HepG2 (cell line): ENCODE data around the gene MIR17HG. TPM values are rescaled to one million over a fixed set of nuclear protein-coding genes. Genes with fewer than 3 reads are reported as not detected.

Experiments
- ATAC-seq: fragments of 200-7000 bp; cut with Tn5 transposase; 3 replicates; pipeline ENCODE4 v1.9.1; 2020; ENCODE audit warnings: mild to moderate bottlenecking, moderate library complexity
- BruUV-seq: library from RNA; stranded (reverse); fragments of 400-500 nt; replicated peaks from 2 replicates; lab custom pipeline; 2021; lab: Mats Ljungman, UMichigan
- CTCF ChIA-PET: fragments of 300-600 bp; formaldehyde crosslinking; extraction: SDS; loops from one replicate; lab custom pipeline; 2021; ENCODE audit warnings: low total read pairs, inconsistent platforms, low intra/inter-chr PET ratio; lab: Yijun Ruan, JAX
- POLR2A ChIA-PET: fragments of 350-600 bp; sonication (Branson Sonifier 250); formaldehyde crosslinking; loops from one replicate; lab custom pipeline; 2020; ENCODE audit warnings: antibody characterized with exemption, inconsistent platforms; lab: Yijun Ruan, JAX
- DNase-seq: peaks from one replicate; pipeline ENCODE4 v3.0.0-alpha.2; 2015; ENCODE audit warnings: low spot score
- FAIRE-seq: peaks from 3 replicates; lab custom pipeline; 2011; peaks lifted over from hg19 to GRCh38; lab: Jason Lieb, UNC
- H2AFZ ChIP-seq: one replicate; pipeline ENCODE4 v1.6.1; 2011; ENCODE audit warnings: low read length, inconsistent platforms
- H3K27ac ChIP-seq: fragments of 300-600 bp; 3 replicates; pipeline ENCODE4 v1.8.0; 2011; ENCODE audit warnings: mixed run types, mild to moderate bottlenecking, mixed read lengths, low read length, inconsistent platforms; ENCODE audit not compliant: insufficient read depth; ENCODE audit errors: extremely low read length
- H3K27me3 ChIP-seq, 2 experiments: fragments of 200-600 bp in 1 of 2; 2 replicates in 1 of 2; 3 replicates in 1 of 2; pipeline versions ENCODE4 v1.6.0 to v1.8.0; 2011; ENCODE audit warnings: low read length in 2 of 2, mild to moderate bottlenecking in 2 of 2, moderate library complexity in 2 of 2, inconsistent platforms in 1 of 2; ENCODE audit not compliant: insufficient read depth in 2 of 2, control insufficient read depth in 1 of 2
- H3K36me3 ChIP-seq, 2 experiments: fragments of 200-600 bp in 1 of 2; replicated peaks in 1 of 2; 2 replicates in 1 of 2; 3 replicates in 1 of 2; pipeline versions ENCODE4 v1.5.1 to v1.8.0; 2011; ENCODE audit warnings: low read length in 2 of 2, inconsistent platforms in 1 of 2; ENCODE audit not compliant: insufficient read depth in 2 of 2, control insufficient read depth in 1 of 2
- H3K4me1 ChIP-seq: 2 replicates; pipeline ENCODE4 v1.5.1; 2012; ENCODE audit warnings: low read length, inconsistent platforms; ENCODE audit not compliant: insufficient read depth
- H3K4me2 ChIP-seq: 2 replicates; pipeline ENCODE4 v1.6.0; 2011; ENCODE audit warnings: low read depth, low read length, inconsistent platforms
- H3K4me3 ChIP-seq, 3 experiments: fragments of 200-600 bp in 1 of 3; sonication (generic), shearing (Covaris generic) in 1 of 3; replicated peaks in 1 of 3; 2 replicates each; pipeline ENCODE4 v1.5.1; 2011 to 2016; ENCODE audit warnings: low read length in 3 of 3, inconsistent platforms in 2 of 3, low read depth in 2 of 3, mild to moderate bottlenecking in 2 of 3, control low read depth in 1 of 3, mixed read lengths in 1 of 3; ENCODE audit not compliant: insufficient read depth in 1 of 3
- H3K79me2 ChIP-seq: one replicate; pipeline ENCODE4 v1.6.1; 2011; ENCODE audit warnings: low read length, inconsistent platforms; ENCODE audit not compliant: insufficient read depth
- H3K9ac ChIP-seq: 2 replicates; pipeline ENCODE4 v1.6.0; 2011; ENCODE audit warnings: mild to moderate bottlenecking, low read depth, low read length, inconsistent platforms; ENCODE audit not compliant: insufficient read depth
- H3K9me3 ChIP-seq: 2 replicates; pipeline ENCODE4 v1.5.1; 2012; ENCODE audit warnings: mild to moderate bottlenecking, low read length
- H4K20me1 ChIP-seq: 2 replicates; pipeline ENCODE4 v1.6.0; 2011; ENCODE audit warnings: inconsistent platforms, mild to moderate bottlenecking, low read length, moderate library complexity; ENCODE audit not compliant: insufficient read depth
- ERF ChIP-seq: IDR thresholded peaks from 2 replicates; pipeline ENCODE4 v1.6.1; 2018; ENCODE audit warnings: missing biosample characterization, missing genetic modification reagents
- IRF2 ChIP-seq: IDR thresholded peaks from 2 replicates; pipeline ENCODE4 v1.6.1; 2018; ENCODE audit warnings: missing genetic modification reagents, missing compliant biosample characterization
- KDM6A ChIP-seq: IDR thresholded peaks from 2 replicates; pipeline ENCODE4 v1.6.1; 2016; ENCODE audit warnings: low read depth
- MXD4 ChIP-seq: IDR thresholded peaks from 2 replicates; pipeline ENCODE4 v1.6.1; 2016; ENCODE audit warnings: mild to moderate bottlenecking, missing biosample characterization, missing genetic modification reagents
- NR3C1 ChIP-seq: sonication (generic); formaldehyde crosslinking; IDR thresholded peaks from 2 replicates; pipeline ENCODE4 v1.4.0; 2020; ENCODE audit warnings: missing genetic modification reagents
- TCF7 ChIP-seq: sonication (generic); IDR thresholded peaks from 2 replicates; pipeline ENCODE4 v1.6.1; 2016; ENCODE audit warnings: antibody characterized with exemption, low read depth
- ZNF235 ChIP-seq: sonication (generic); formaldehyde crosslinking; IDR thresholded peaks from 2 replicates; pipeline ENCODE4 v1.8.1; 2023; ENCODE audit warnings: mild to moderate bottlenecking, missing genetic modification reagents, borderline replicate concordance
- ZNF749 ChIP-seq: sonication (generic); formaldehyde crosslinking; IDR thresholded peaks from 2 replicates; pipeline ENCODE4 v1.8.0; 2022; ENCODE audit warnings: mild to moderate bottlenecking, missing genetic modification reagents, moderate library complexity, borderline replicate concordance
- ZSCAN25 ChIP-seq: sonication (generic); formaldehyde crosslinking; IDR thresholded peaks from 2 replicates; pipeline ENCODE4 v1.8.0; 2022; ENCODE audit warnings: mild to moderate bottlenecking, missing genetic modification reagents
- in situ Hi-C: cut with HindIII; loops from 2 replicates; pipeline ENCODE4 v1.10.0; 2017; ENCODE audit warnings: low pct_unique_long_range_greater_than_20kb; ENCODE audit not compliant: extremely low pct_ligation_motif_present
- intact Hi-C: fragments of 100-400 bp; cut with micrococcal nuclease; formaldehyde crosslinking; loops from one replicate; pipeline ENCODE4 v1.10.0; 2022; ENCODE audit not compliant: unreplicated experiment
- polyA plus RNA-seq, 8 experiments: library from polyadenylated mRNA; depleted of rRNA in 3 of 8; stranded (reverse) in 7 of 8; unstranded in 1 of 8; fragments of >200 nt; fragmentation: Illumina TruSeq in 4 of 8; extraction: Trizol in 4 of 8; gene quantifications; 2 replicates each; pipeline versions ENCODE4 v1.2.1 to v1.2.3, GENCODE V29; 2011 to 2016; ENCODE audit warnings: low read depth in 4 of 8, missing spikeins in 1 of 8, mixed read lengths in 1 of 8; ENCODE audit not compliant: insufficient read depth in 1 of 8
- total RNA-seq, 5 experiments: library from RNA; depleted of rRNA; stranded (reverse); fragments of >200 nt; fragmentation: Illumina TruSeq; extraction: Trizol; gene quantifications; 2 replicates each; pipeline ENCODE4 v1.2.3, GENCODE V29; 2016; ENCODE audit warnings: low read depth in 1 of 5
- TF ChIP-seq, protein P1 (sequence below): IDR thresholded peaks from 2 replicates; pipeline ENCODE4 v1.6.1; 2018; ENCODE audit warnings: missing genetic modification reagents
- TF ChIP-seq, protein P2 (sequence below): sonication (generic); formaldehyde crosslinking; IDR thresholded peaks from 2 replicates; pipeline ENCODE4 v1.5.0; 2020; ENCODE audit warnings: mild to moderate bottlenecking, missing genetic modification reagents
- TF ChIP-seq, protein P3 (sequence below): sonication (generic); formaldehyde crosslinking; IDR thresholded peaks from 2 replicates; pipeline ENCODE4 v1.4.0; 2020; ENCODE audit warnings: missing genetic modification reagents
- TF ChIP-seq, protein P4 (sequence below): sonication (generic); formaldehyde crosslinking; IDR thresholded peaks from 2 replicates; pipeline ENCODE4 v1.4.0; 2020; ENCODE audit warnings: missing genetic modification reagents

MIR17HG gene
- total and polyA plus RNA-seq, 2 of the 13 experiments (the other 11 are each of a cell fraction or from before 2014, with no cell fraction given), result 2.5 to 12.3 TPM

DNA sequence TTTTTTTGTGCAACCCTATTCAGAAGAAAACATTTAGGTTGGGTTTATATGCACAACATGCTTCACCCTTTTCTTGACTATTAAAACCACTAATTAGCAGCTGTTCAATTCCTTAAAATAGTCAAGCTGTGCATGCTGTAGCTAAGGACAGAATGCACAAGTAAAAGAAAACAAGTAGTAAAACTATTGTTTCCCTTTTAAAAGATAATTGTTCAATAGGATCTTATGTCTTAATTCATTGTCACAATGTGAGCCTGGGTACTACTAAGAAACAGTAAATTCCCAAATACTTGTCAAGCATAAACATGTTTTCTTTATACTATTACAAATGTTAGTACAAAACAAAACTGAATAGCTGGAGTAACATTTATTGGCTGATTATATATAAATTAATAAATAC, 32.6 kb upstream of the MIR17HG start:
- ChIA-PET CTCF (no interaction called here), POLR2A (no interaction called here)

More for the DNA sequence above, 32.6 kb upstream of the MIR17HG start:
- no peak overlapping the region for H3K4me3 ChIP-seq
- H4K20me1 ChIP-seq, result no peaks in the 10 kb centered on the region
- DNase-seq, result no peak
- H3K4me2 ChIP-seq, result no peak overlapping the region
- no peaks in the 10 kb centered on the region for H3K79me2 ChIP-seq
- no peak overlapping the region for H3K27ac ChIP-seq
- in situ Hi-C loops, result no loop called here
- intact Hi-C loops, result no loop called here
- no peaks in the 10 kb centered on the region for H3K9me3 ChIP-seq
- FAIRE-seq, result no peak
- H2AFZ ChIP-seq, result no peak overlapping the region
- H3K36me3 ChIP-seq, result no peaks in the 10 kb centered on the region
- ATAC-seq, result no peak
- TF ChIP-seq NR3C1 (no peak), KDM6A (no peak), TCF7 (no peak), MXD4 (CRISPR knock-in tag) (no peak), ERF (no peak), ZNF749 (CRISPR knock-in tag) (no peak), IRF2 (CRISPR knock-in tag) (no peak), ZNF235 (no peak), ZSCAN25 (CRISPR knock-in tag) (no peak)
- TF ChIP-seq, protein P1, sequence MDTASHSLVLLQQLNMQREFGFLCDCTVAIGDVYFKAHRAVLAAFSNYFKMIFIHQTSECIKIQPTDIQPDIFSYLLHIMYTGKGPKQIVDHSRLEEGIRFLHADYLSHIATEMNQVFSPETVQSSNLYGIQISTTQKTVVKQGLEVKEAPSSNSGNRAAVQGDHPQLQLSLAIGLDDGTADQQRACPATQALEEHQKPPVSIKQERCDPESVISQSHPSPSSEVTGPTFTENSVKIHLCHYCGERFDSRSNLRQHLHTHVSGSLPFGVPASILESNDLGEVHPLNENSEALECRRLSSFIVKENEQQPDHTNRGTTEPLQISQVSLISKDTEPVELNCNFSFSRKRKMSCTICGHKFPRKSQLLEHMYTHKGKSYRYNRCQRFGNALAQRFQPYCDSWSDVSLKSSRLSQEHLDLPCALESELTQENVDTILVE (CRISPR knock-in tag), result no peak
- TF ChIP-seq, protein P2, sequence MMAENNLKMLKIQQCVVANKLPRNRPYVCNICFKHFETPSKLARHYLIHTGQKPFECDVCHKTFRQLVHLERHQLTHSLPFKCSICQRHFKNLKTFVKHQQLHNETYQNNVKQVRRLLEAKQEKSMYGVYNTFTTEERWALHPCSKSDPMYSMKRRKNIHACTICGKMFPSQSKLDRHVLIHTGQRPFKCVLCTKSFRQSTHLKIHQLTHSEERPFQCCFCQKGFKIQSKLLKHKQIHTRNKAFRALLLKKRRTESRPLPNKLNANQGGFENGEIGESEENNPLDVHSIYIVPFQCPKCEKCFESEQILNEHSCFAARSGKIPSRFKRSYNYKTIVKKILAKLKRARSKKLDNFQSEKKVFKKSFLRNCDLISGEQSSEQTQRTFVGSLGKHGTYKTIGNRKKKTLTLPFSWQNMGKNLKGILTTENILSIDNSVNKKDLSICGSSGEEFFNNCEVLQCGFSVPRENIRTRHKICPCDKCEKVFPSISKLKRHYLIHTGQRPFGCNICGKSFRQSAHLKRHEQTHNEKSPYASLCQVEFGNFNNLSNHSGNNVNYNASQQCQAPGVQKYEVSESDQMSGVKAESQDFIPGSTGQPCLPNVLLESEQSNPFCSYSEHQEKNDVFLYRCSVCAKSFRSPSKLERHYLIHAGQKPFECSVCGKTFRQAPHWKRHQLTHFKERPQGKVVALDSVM, result no peak
- TF ChIP-seq, protein P3, sequence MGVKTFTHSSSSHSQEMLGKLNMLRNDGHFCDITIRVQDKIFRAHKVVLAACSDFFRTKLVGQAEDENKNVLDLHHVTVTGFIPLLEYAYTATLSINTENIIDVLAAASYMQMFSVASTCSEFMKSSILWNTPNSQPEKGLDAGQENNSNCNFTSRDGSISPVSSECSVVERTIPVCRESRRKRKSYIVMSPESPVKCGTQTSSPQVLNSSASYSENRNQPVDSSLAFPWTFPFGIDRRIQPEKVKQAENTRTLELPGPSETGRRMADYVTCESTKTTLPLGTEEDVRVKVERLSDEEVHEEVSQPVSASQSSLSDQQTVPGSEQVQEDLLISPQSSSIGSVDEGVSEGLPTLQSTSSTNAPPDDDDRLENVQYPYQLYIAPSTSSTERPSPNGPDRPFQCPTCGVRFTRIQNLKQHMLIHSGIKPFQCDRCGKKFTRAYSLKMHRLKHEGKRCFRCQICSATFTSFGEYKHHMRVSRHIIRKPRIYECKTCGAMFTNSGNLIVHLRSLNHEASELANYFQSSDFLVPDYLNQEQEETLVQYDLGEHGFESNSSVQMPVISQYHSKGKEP, result no peak
- TF ChIP-seq, protein P4, sequence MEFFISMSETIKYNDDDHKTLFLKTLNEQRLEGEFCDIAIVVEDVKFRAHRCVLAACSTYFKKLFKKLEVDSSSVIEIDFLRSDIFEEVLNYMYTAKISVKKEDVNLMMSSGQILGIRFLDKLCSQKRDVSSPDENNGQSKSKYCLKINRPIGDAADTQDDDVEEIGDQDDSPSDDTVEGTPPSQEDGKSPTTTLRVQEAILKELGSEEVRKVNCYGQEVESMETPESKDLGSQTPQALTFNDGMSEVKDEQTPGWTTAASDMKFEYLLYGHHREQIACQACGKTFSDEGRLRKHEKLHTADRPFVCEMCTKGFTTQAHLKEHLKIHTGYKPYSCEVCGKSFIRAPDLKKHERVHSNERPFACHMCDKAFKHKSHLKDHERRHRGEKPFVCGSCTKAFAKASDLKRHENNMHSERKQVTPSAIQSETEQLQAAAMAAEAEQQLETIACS (CRISPR knock-in tag), result no peak
- TF ChIP-seq, all 625 proteins: peak for 0
- Histone ChIP-seq H3K9ac (no peak overlapping the region), H3K4me1 (no peaks in the 10 kb centered on the region), H3K27me3 (peaks cover 0 to 9% of the 10 kb centered on the region in 2 experiments; a peak in 1 of 5 replicates)
- no TSS peak for BruUV-seq
